IMR-90 (cell line): ENCODE results near the gene PPP1CB. TPM values are rescaled to one million over a fixed set of nuclear protein-coding genes. Genes with fewer than 3 reads are reported as not detected.
"Not testable (repeated sequence)": the region's sequence is repeated elsewhere in the genome, so short reads cannot be mapped to it uniquely, and the experiment has no call there.

Source experiments
- ATAC-seq: fragments of 200-7000 bp; cut with Tn5 transposase; 2 replicates; pipeline ENCODE4 v1.9.1; 2020; ENCODE audit warnings: low read depth, mild to moderate bottlenecking, moderate library complexity
- BruUV-seq: library from RNA; stranded (reverse); fragments of 400-500 nt; replicated peaks from 2 replicates; lab custom pipeline; 2021; lab: Mats Ljungman, UMichigan
- CTCF ChIA-PET: fragments of 300-600 bp; formaldehyde crosslinking; extraction: SDS; loops from one replicate; lab custom pipeline; 2021; ENCODE audit warnings: antibody characterized with exemption; lab: Yijun Ruan, JAX
- POLR2A ChIA-PET: fragments of 300-600 bp; sonication (Branson Sonifier 250); formaldehyde crosslinking; loops from one replicate; lab custom pipeline; 2022; ENCODE audit warnings: antibody characterized with exemption; ENCODE audit not compliant: unreplicated experiment; lab: Charles Lee
- DNase-seq: peaks from one replicate; pipeline ENCODE4 v3.0.0; 2013
- H2AFZ ChIP-seq: replicated peaks from 2 replicates; pipeline ENCODE3; 2013; ENCODE audit warnings: low read length, mild to moderate bottlenecking; ENCODE audit not compliant: poor library complexity
- H2AK5ac ChIP-seq: 2 replicates; pipeline ENCODE4 v1.6.1; 2013; ENCODE audit warnings: low read depth, low read length, inconsistent platforms
- H2AK9ac ChIP-seq: replicated peaks from 2 replicates; pipeline ENCODE3; 2013; ENCODE audit warnings: mild to moderate bottlenecking, low read depth, low read length, moderate library complexity; ENCODE audit not compliant: poor library complexity
- H2BK120ac ChIP-seq: 2 replicates; pipeline ENCODE4 v1.6.1; 2013; ENCODE audit warnings: low read depth, low read length, inconsistent platforms
- H2BK15ac ChIP-seq: 3 replicates; pipeline ENCODE4 v1.6.1; 2013; ENCODE audit warnings: low read depth, low read length, inconsistent platforms
- H2BK20ac ChIP-seq: 2 replicates; pipeline ENCODE4 v1.6.1; 2013; ENCODE audit warnings: low read depth, mild to moderate bottlenecking, inconsistent platforms, low read length, moderate library complexity
- H2BK5ac ChIP-seq: 2 replicates; pipeline ENCODE4 v1.6.1; 2013; ENCODE audit warnings: mild to moderate bottlenecking, low read depth, low read length, inconsistent platforms; ENCODE audit not compliant: poor library complexity, severe bottlenecking
- H3K14ac ChIP-seq: replicated peaks from 2 replicates; pipeline ENCODE4 v1.6.1; 2013; ENCODE audit warnings: low read depth, low read length, inconsistent platforms
- H3K18ac ChIP-seq: 2 replicates; pipeline ENCODE4 v1.6.1; 2013; ENCODE audit warnings: low read depth, low read length, control low read depth
- H3K23ac ChIP-seq: 2 replicates; pipeline ENCODE4 v1.6.1; 2013; ENCODE audit warnings: low read depth, low read length, inconsistent platforms
- H3K27ac ChIP-seq: 2 replicates; pipeline ENCODE4 v1.5.1; 2013; ENCODE audit warnings: mild to moderate bottlenecking, control low read depth, low read length; ENCODE audit not compliant: insufficient read depth
- H3K27me3 ChIP-seq: 2 replicates; pipeline ENCODE4 v1.6.1; 2013; ENCODE audit warnings: low read length; ENCODE audit not compliant: control insufficient read depth, insufficient read depth
- H3K36me3 ChIP-seq: 2 replicates; pipeline ENCODE4 v1.6.1; 2013; ENCODE audit warnings: low read length, mixed read lengths; ENCODE audit not compliant: control insufficient read depth, insufficient read depth
- H3K4ac ChIP-seq: 2 replicates; pipeline ENCODE4 v1.6.1; 2013; ENCODE audit warnings: low read depth, low read length, inconsistent platforms
- H3K4me1 ChIP-seq: 2 replicates; pipeline ENCODE4 v1.6.1; 2013; ENCODE audit warnings: low read length, mixed read lengths; ENCODE audit not compliant: control insufficient read depth, insufficient read depth
- H3K4me2 ChIP-seq: 2 replicates; pipeline ENCODE4 v1.6.1; 2013; ENCODE audit warnings: low read depth, mild to moderate bottlenecking, control low read depth, low read length, moderate library complexity
- H3K4me3 ChIP-seq: 2 replicates; pipeline ENCODE4 v1.5.1; 2013; ENCODE audit warnings: low read depth, mild to moderate bottlenecking, control low read depth, low read length, moderate library complexity; ENCODE audit not compliant: insufficient read depth
- H3K56ac ChIP-seq: 2 replicates; pipeline ENCODE4 v1.6.1; 2013; ENCODE audit warnings: low read length, inconsistent platforms; ENCODE audit not compliant: insufficient read depth; ENCODE audit errors: extremely low read depth
- H3K79me1 ChIP-seq, 2 experiments: 2 replicates each; pipeline ENCODE4 v1.6.1; 2013; ENCODE audit warnings: low read length in 2 of 2, inconsistent platforms in 1 of 2, low read depth in 1 of 2
- H3K9ac ChIP-seq: 2 replicates; pipeline ENCODE4 v1.6.1; 2013; ENCODE audit warnings: low read depth, low read length, control low read depth
- H3K9me1 ChIP-seq: 2 replicates; pipeline ENCODE4 v1.6.1; 2013; ENCODE audit warnings: low read length, inconsistent platforms; ENCODE audit not compliant: insufficient read depth
- H3K9me3 ChIP-seq: 2 replicates; pipeline ENCODE4 v1.6.1; 2013; ENCODE audit warnings: low read length; ENCODE audit not compliant: control insufficient read depth, insufficient read depth
- H4K20me1 ChIP-seq: 2 replicates; pipeline ENCODE4 v1.6.1; 2013; ENCODE audit warnings: low read length, inconsistent platforms; ENCODE audit not compliant: insufficient read depth
- H4K5ac ChIP-seq: 2 replicates; pipeline ENCODE4 v1.6.1; 2013; ENCODE audit warnings: mild to moderate bottlenecking, low read depth, low read length, control low read depth
- H4K8ac ChIP-seq, 2 experiments: 2 replicates each; pipeline ENCODE4 v1.6.1; 2013; ENCODE audit warnings: low read depth in 2 of 2, low read length in 2 of 2, control low read depth in 1 of 2, inconsistent platforms in 1 of 2
- H4K91ac ChIP-seq: 2 replicates; pipeline ENCODE4 v1.6.1; 2013; ENCODE audit warnings: low read depth, low read length, inconsistent platforms; ENCODE audit not compliant: insufficient read depth
- MAFK ChIP-seq: IDR thresholded peaks from 2 replicates; pipeline ENCODE4 v1.6.1; 2012; ENCODE audit warnings: low read depth, low read length, improper control_type of control experiment
- SMC3 ChIP-seq: fragments of 150-350 bp; IDR thresholded peaks from 2 replicates; pipeline ENCODE4 v1.6.1; 2016; ENCODE audit warnings: low read depth, mild to moderate bottlenecking, antibody characterized with exemption, low read length, moderate library complexity
- WGBS, 2 experiments: methylation state at CpG; one replicate each; pipeline versions ENCODE4 v1.1.5 to v1.1.7; 2013; ENCODE audit warnings: missing lambda C conversion rate in 2 of 2; ENCODE audit not compliant: insufficient read length in 1 of 2; ENCODE audit errors: extremely low coverage in 2 of 2; 5-methylcytosine and 5-hydroxymethylcytosine counted together
- dilution Hi-C: fragments of 300-500 bp; cut with HindIII; formaldehyde crosslinking; loops from one replicate; pipeline ENCODE4 v1.14.3; 2018; ENCODE audit warnings: low sequenced_read_pairs; ENCODE audit not compliant: unreplicated experiment
- in situ Hi-C: fragments of 300-500 bp; cut with MboI; formaldehyde crosslinking; loops from 3 replicates; pipeline ENCODE4 v1.14.3; 2019; ENCODE audit warnings: low sequenced_read_pairs, inconsistent platforms, mixed read lengths
- intact Hi-C: fragments of 100-400 bp; cut with micrococcal nuclease; formaldehyde crosslinking; loops from 2 replicates; pipeline ENCODE4 v1.10.0; 2022
- polyA plus RNA-seq, 3 experiments: library from polyadenylated mRNA; depleted of rRNA; stranded (reverse); fragments of >200 nt; gene quantifications; 2 replicates each; pipeline ENCODE4 v1.2.3, GENCODE V29; 2012; ENCODE audit warnings: low replicate concordance in 1 of 3
- total RNA-seq: library from RNA; depleted of rRNA; stranded (reverse); fragments of >200 nt; gene quantifications from 2 replicates; pipeline ENCODE4 v1.2.3, GENCODE V29; 2012

Gene PPP1CB
- total and polyA plus RNA-seq, 2 of the 4 experiments (the other 2 are of a cell fraction) = 37.7 to 111 TPM

DNA sequence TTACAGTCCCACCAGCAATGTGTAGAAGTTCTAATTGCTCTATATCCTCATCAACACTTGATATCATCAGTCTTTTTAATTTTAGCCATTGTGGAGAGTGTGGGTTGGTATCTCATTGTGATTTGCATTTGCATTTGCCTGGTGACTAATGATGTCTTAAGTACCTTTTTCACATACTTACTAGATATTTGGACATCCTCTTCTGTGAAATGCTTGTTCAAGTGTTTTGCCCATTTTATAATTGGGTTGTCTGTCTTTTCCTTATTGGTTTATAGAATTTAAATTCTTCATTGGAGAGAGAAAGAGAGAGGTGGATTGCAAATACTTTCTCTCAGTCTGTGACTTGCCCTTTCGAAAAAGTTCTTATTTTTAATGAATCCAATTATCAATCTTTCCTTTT, 14.0 kb upstream of the PPP1CB start:
- Histone ChIP-seq H2BK5ac (no peak overlapping the region), H4K8ac (no peak overlapping the region), H4K20me1 (no peaks in the 10 kb centered on the region), H3K27ac (no peak overlapping the region), H3K23ac (no peak overlapping the region), H4K91ac (no peak overlapping the region), H3K56ac (no peak overlapping the region), H3K9me1 (no peaks in the 10 kb centered on the region), H2BK20ac (no peak overlapping the region), H3K9ac (no peak overlapping the region), H3K4ac (no peak overlapping the region), H2AK5ac (no peak overlapping the region), H3K27me3 (no peaks in the 10 kb centered on the region), H3K4me3 (no peak overlapping the region), H3K18ac (no peak overlapping the region), H3K4me1 (0 out of 2 replicates have a peak, but pooled peaks cover 2% of the 10 kb centered on the region), H3K4me2 (no peak overlapping the region), H2BK15ac (no peak overlapping the region), H2BK120ac (no peak overlapping the region), H4K5ac (no peak overlapping the region), H2AK9ac (no peak overlapping the region), H2AFZ (no peak overlapping the region), H3K79me1 (no peaks in the 10 kb centered on the region), H3K36me3 (no peaks in the 10 kb centered on the region), H3K9me3 (no peaks in the 10 kb centered on the region), H3K14ac (no peak overlapping the region)
- in situ Hi-C loops (no loop called here), intact Hi-C loops (no loop called here), dilution Hi-C loops (no loop called here)
- TF ChIP-seq SMC3 (no peak), MAFK (no peak)
- DNase-seq (no peak), ATAC-seq (no peak)
- POLR2A ChIA-PET = no interaction called here
- no CpG with 5 or more reads among the region's 1 CpG for WGBS, 2 experiments
- no TSS peak for BruUV-seq
- CTCF ChIA-PET = interaction anchor here (0.6 kb wide), 1 partner anchor 150 kb away, joined by 3 read pairs; no protein-coding TSS in a partner anchor

DNA sequence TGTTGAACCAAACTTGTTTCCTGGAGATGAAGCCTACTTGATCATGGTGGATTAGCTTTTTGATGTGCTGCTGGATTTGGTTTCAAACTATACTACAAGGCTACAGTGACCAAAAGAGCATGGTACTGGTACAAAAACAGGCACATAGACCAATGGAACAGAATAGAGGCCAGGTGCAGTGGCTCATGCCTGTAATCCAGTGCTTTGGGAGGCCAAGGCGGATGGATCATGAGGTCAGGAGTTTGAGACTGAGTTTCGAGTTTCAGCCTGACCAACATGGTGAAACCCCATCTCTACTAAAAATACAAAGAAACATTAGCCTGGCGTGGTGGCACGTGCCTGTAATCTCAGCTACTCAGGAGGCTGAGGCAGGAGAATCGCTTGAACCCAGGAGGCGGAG, 9.0 kb upstream of the PPP1CB start:
- POLR2A ChIA-PET, H2AK5ac ChIP-seq: not testable (repeated sequence)

More for the DNA sequence above, 9.0 kb upstream of the PPP1CB start:
- H2AK9ac ChIP-seq, H4K91ac ChIP-seq, BruUV-seq, H3K23ac ChIP-seq, H2AFZ ChIP-seq, H4K20me1 ChIP-seq, H2BK15ac ChIP-seq, H2BK20ac ChIP-seq, H3K4me3 ChIP-seq, H3K4me1 ChIP-seq, H3K56ac ChIP-seq, intact Hi-C loops, H3K18ac ChIP-seq, ATAC-seq, H3K36me3 ChIP-seq, H4K8ac ChIP-seq, H3K4ac ChIP-seq, H3K9me1 ChIP-seq, H3K79me1 ChIP-seq, H3K9me3 ChIP-seq, H4K5ac ChIP-seq, DNase-seq, CTCF ChIA-PET, H3K14ac ChIP-seq, H2BK120ac ChIP-seq, in situ Hi-C loops, dilution Hi-C loops, H3K9ac ChIP-seq, H2BK5ac ChIP-seq, H3K27me3 ChIP-seq, H3K4me2 ChIP-seq, H3K27ac ChIP-seq: not testable (repeated sequence)
- WGBS, 2 experiments = no CpG with 5 or more reads among the region's 6 CpGs
